Testis (tissue), 3 donors: ENCODE data around the gene DNAJA2. TPM values are rescaled to one million over a fixed set of nuclear protein-coding genes. Genes with fewer than 3 reads are reported as not detected.
"Not testable (repeated sequence)": the region's sequence is repeated elsewhere in the genome, so short reads cannot be mapped to it uniquely, and the experiment has no call there.

Source experiments
- DNase-seq: peaks from one replicate; pipeline ENCODE4 v3.0.0-alpha.2; 2019
- H3K27ac ChIP-seq, 2 donors: fragments of 200-600 bp; sonication (generic); one replicate each; pipeline ENCODE4 v1.5.1; 2019
- H3K27me3 ChIP-seq: fragments of 200-600 bp; sonication (generic); one replicate; pipeline ENCODE4 v1.5.1; 2019
- H3K36me3 ChIP-seq: fragments of 200-600 bp; sonication (generic); one replicate; pipeline ENCODE4 v1.5.1; 2017; ENCODE audit warnings: low read depth; ENCODE audit errors: missing control alignments
- H3K4me1 ChIP-seq: fragments of 200-600 bp; sonication (generic); one replicate; pipeline ENCODE4 v1.5.1; 2019
- H3K4me3 ChIP-seq, 2 donors: fragments of 200-600 bp; sonication (generic); one replicate each; pipeline ENCODE4 v1.5.1; 2017 to 2019
- H3K9me3 ChIP-seq: fragments of 200-600 bp; sonication (generic); one replicate; pipeline ENCODE4 v1.5.1; 2017
- CTCF ChIP-seq, 3 experiments: fragments of 450-650 bp in 2 of 3; fragments of 200-600 bp in 1 of 3; sonication (generic) in 1 of 3; IDR thresholded peaks; one replicate each; pipeline ENCODE4 v1.5.1; 2016 to 2019; ENCODE audit warnings: antibody characterized with exemption in 3 of 3, mild to moderate bottlenecking in 2 of 3, moderate library complexity in 1 of 3
- POLR2A ChIP-seq: fragments of 450-650 bp; IDR thresholded peaks from one replicate; pipeline ENCODE4 v1.6.1; 2017; ENCODE audit warnings: antibody characterized with exemption, mild to moderate bottlenecking, moderate library complexity
- WGBS, 2 donors: methylation state at CpG; one replicate each; pipeline ENCODE4 v1.1.5; 2018; 5-methylcytosine and 5-hydroxymethylcytosine counted together
- intact Hi-C: fragments of 100-400 bp; cut with DNase I; formaldehyde crosslinking; loops from one replicate; pipeline ENCODE4 v1.15.1; 2023; ENCODE audit warnings: low total_unique reads
- polyA plus RNA-seq: library from polyadenylated mRNA; stranded (reverse); fragments of 350-450 nt; fragmentation: Illumina TruSeq; extraction: RNeasy Lipid Tissue Mini Kit (QIAGEN cat#74804); gene quantifications from one replicate; pipeline ENCODE4 v1.2.3, GENCODE V29; 2014; ENCODE audit warnings: low read depth, low replicate concordance; ENCODE audit not compliant: insufficient read depth
- total RNA-seq, 2 donors: library from RNA; depleted of rRNA; stranded (reverse); fragments of >200 nt; gene quantifications; one replicate each; pipeline ENCODE4 v1.2.3, GENCODE V29; 2016

DNAJA2 gene
- total and polyA plus RNA-seq, 3 donors from 2014 or later, result 51.5 to 94.5 (median 68.4) TPM

GRCh38 chr16:47016700-47017133 lies 43.2 kb upstream of the DNAJA2 start:
- Histone ChIP-seq H3K36me3 (no peaks in the 10 kb centered on the region), H3K4me3 (no peak overlapping the region), H3K4me1 (no peaks in the 10 kb centered on the region), H3K27ac (no peak overlapping the region), H3K9me3 (no peaks in the 10 kb centered on the region), H3K27me3 (no peaks in the 10 kb centered on the region)
- WGBS, 2 donors, result 76 to 89% methylated on average over 6 of the region's 6 CpGs
- intact Hi-C loops, result no loop called here
- no peak for TF ChIP-seq CTCF (IDR thresholded peaks at IDR 0.05)
- TF ChIP-seq POLR2A, result no peak
- no peak for DNase-seq

GRCh38 chr16:47013910-47014309 lies 40.4 kb upstream of the DNAJA2 start:
- H3K27me3 ChIP-seq, result no peaks in the 10 kb centered on the region
- H3K4me1 ChIP-seq, result no peaks in the 10 kb centered on the region
- no peak overlapping the region for H3K27ac ChIP-seq
- no peaks in the 10 kb centered on the region for H3K36me3 ChIP-seq
- 57 to 65% methylated on average over 21 to 25 of the region's 25 CpGs for WGBS, 2 donors
- intact Hi-C loops, result no loop called here
- H3K9me3 ChIP-seq, result no peaks in the 10 kb centered on the region
- TF ChIP-seq POLR2A, result no peak
- no peak for TF ChIP-seq CTCF (IDR thresholded peaks at IDR 0.05)
- peak overlapping the region in 1 of 2 donors; percentile 0 for H3K4me3 ChIP-seq
- DNase-seq, result no peak

- Histone ChIP-seq H3K4me1 (no peaks in the 10 kb centered on the region), H3K27ac (no peak overlapping the region), H3K4me3 (peak overlapping the region in 1 of 2 donors; percentile 0), H3K9me3 (no peaks in the 10 kb centered on the region), H3K36me3 (no peaks in the 10 kb centered on the region), H3K27me3 (no peaks in the 10 kb centered on the region)
- 69 to 73% methylated on average over 4 of the region's 4 CpGs for WGBS, 2 donors
- intact Hi-C loops, result no loop called here
- no peak for DNase-seq
- TF ChIP-seq CTCF (IDR thresholded peaks at IDR 0.05), result no peak
- TF ChIP-seq POLR2A, result no peak
These were observed 39.7 kb upstream of the DNAJA2 start for GRCh38 chr16:47013172-47013571.

- H3K9me3 ChIP-seq, DNase-seq, intact Hi-C loops, H3K27me3 ChIP-seq, H3K27ac ChIP-seq, H3K4me3 ChIP-seq, H3K4me1 ChIP-seq, H3K36me3 ChIP-seq: not testable (repeated sequence)
- 88 to 93% methylated on average over 2 of the region's 2 CpGs for WGBS, 2 donors
These were observed 37.3 kb upstream of the DNAJA2 start for GRCh38 chr16:47010812-47011211.

- WGBS, 2 donors, result 80 to 93% methylated on average over 2 of the region's 2 CpGs
- H3K4me1 ChIP-seq, result no peaks in the 10 kb centered on the region
- intact Hi-C loops, result no loop called here
- no peak overlapping the region for H3K27ac ChIP-seq
- no peaks in the 10 kb centered on the region for H3K36me3 ChIP-seq
- no peak for DNase-seq
- TF ChIP-seq CTCF (IDR thresholded peaks at IDR 0.05) (no peak), POLR2A (no peak)
- H3K27me3 ChIP-seq, result no peaks in the 10 kb centered on the region
- H3K9me3 ChIP-seq, result no peaks in the 10 kb centered on the region
- H3K4me3 ChIP-seq, result no peak overlapping the region
These were observed 35.1 kb upstream of the DNAJA2 start for GRCh38 chr16:47008612-47009011.
